SK-N-SH (cell line): ENCODE data around the gene PNKD. TPM values are rescaled to one million over a fixed set of nuclear protein-coding genes. Genes with fewer than 3 reads are reported as not detected.
A peak's percentile ranks its signal among the peaks of the same experiment; 100 is the strongest.

Source experiments
- CTCF ChIA-PET: fragments of 300-600, 350-600 bp; formaldehyde crosslinking; extraction: SDS; loops from one replicate; lab custom pipeline; 2021; lab: Yijun Ruan, JAX
- POLR2A ChIA-PET: fragments of 350-600 bp; sonication (Branson Sonifier 250); formaldehyde crosslinking; extraction: SDS; loops from one replicate; lab custom pipeline; 2020; ENCODE audit warnings: antibody characterized with exemption, inconsistent platforms; lab: Yijun Ruan, JAX
- DNase-seq: peaks from one replicate; pipeline ENCODE4 v3.0.0; 2012
- H2AFZ ChIP-seq: fragments of 200-600 bp; sonication (generic); 2 replicates; pipeline ENCODE4 v1.8.1; 2016; ENCODE audit warnings: antibody characterized with exemption, mild to moderate bottlenecking, low read depth
- H3F3A ChIP-seq: fragments of 200-600 bp; sonication (generic); replicated peaks from 2 replicates; pipeline ENCODE3; 2016; ENCODE audit warnings: antibody characterized with exemption, mild to moderate bottlenecking; ENCODE audit not compliant: insufficient read depth
- H3K27ac ChIP-seq, 2 experiments: fragments of 200-500 bp in 1 of 2; fragments of 200-600 bp in 1 of 2; sonication (Bioruptor generic) in 1 of 2; sonication (generic), shearing (Covaris generic) in 1 of 2; 2 replicates each; pipeline versions ENCODE4 v1.5.1 to v1.6.1; 2014 to 2016; ENCODE audit warnings: low read depth in 2 of 2, inconsistent platforms in 1 of 2, low read length in 1 of 2, mild to moderate bottlenecking in 1 of 2, mixed read lengths in 1 of 2
- H3K27me3 ChIP-seq: fragments of 200-600 bp; sonication (generic), shearing (Covaris generic); 2 replicates; pipeline ENCODE4 v1.6.1; 2016; ENCODE audit warnings: mixed run types; ENCODE audit not compliant: insufficient read depth
- H3K36me3 ChIP-seq, 2 experiments: fragments of 200-500 bp in 1 of 2; fragments of 200-600 bp in 1 of 2; sonication (Bioruptor generic) in 1 of 2; sonication (generic) in 1 of 2; replicated peaks in 1 of 2; 2 replicates each; pipeline versions ENCODE3 to v1.5.1; 2014 to 2016; ENCODE audit warnings: low read length in 1 of 2, mild to moderate bottlenecking in 1 of 2; ENCODE audit not compliant: insufficient read depth in 2 of 2, control insufficient read depth in 1 of 2
- H3K4me1 ChIP-seq, 2 experiments: fragments of 200-500 bp in 1 of 2; fragments of 200-600 bp in 1 of 2; sonication (Bioruptor generic) in 1 of 2; sonication (generic), shearing (Covaris generic) in 1 of 2; 2 replicates each; pipeline versions ENCODE4 v1.5.1 to v1.6.1; 2014 to 2016; ENCODE audit warnings: low read depth in 1 of 2, low read length in 1 of 2, mixed run types in 1 of 2; ENCODE audit not compliant: insufficient read depth in 2 of 2, control insufficient read depth in 1 of 2
- H3K4me2 ChIP-seq: fragments of 200-600 bp; sonication (generic), shearing (Covaris generic); 2 replicates; pipeline ENCODE4 v1.6.1; 2017; ENCODE audit warnings: mixed run types
- H3K4me3 ChIP-seq, 2 experiments: fragments of 200-500 bp in 1 of 2; fragments of 200-600 bp in 1 of 2; sonication (Bioruptor generic) in 1 of 2; sonication (generic), shearing (Covaris generic) in 1 of 2; 2 replicates each; pipeline versions ENCODE4 v1.5.1 to v1.8.1; 2014 to 2016; ENCODE audit warnings: low read depth in 2 of 2, inconsistent platforms in 1 of 2, low read length in 1 of 2, mild to moderate bottlenecking in 1 of 2, mixed read lengths in 1 of 2, moderate library complexity in 1 of 2
- H3K79me2 ChIP-seq: fragments of 200-600 bp; sonication (generic); 2 replicates; pipeline ENCODE4 v1.8.1; 2017; ENCODE audit warnings: mild to moderate bottlenecking; ENCODE audit not compliant: insufficient read depth
- H3K9ac ChIP-seq: fragments of 200-600 bp; sonication (generic); 2 replicates; pipeline ENCODE4 v1.6.1; 2017; ENCODE audit warnings: mixed run types
- H3K9me2 ChIP-seq: fragments of 200-600 bp; sonication (generic); 2 replicates; pipeline ENCODE4 v1.6.1; 2017; ENCODE audit warnings: mixed run types
- H3K9me3 ChIP-seq: fragments of 200-600 bp; sonication (generic); 2 replicates; pipeline ENCODE4 v1.6.1; 2017; ENCODE audit warnings: mixed run types, mild to moderate bottlenecking, moderate library complexity
- H4K20me1 ChIP-seq: fragments of 200-600 bp; sonication (generic); 2 replicates; pipeline ENCODE4 v1.6.1; 2017; ENCODE audit warnings: mild to moderate bottlenecking, mixed run types; ENCODE audit not compliant: insufficient read depth
- CTCF ChIP-seq: fragments of 200-600 bp; sonication (generic); IDR thresholded peaks from 2 replicates; pipeline ENCODE4 v1.6.1; 2017; ENCODE audit warnings: antibody characterized with exemption, mild to moderate bottlenecking, moderate library complexity
- ELF1 ChIP-seq: IDR thresholded peaks from 2 replicates; pipeline ENCODE4 v1.4.0; 2012
- EP300 ChIP-seq, 2 experiments: IDR thresholded peaks; 2 replicates each; pipeline versions ENCODE4 v1.4.0 to v1.6.1; 2012; ENCODE audit warnings: borderline replicate concordance in 1 of 2, low read depth in 1 of 2, low read length in 1 of 2
- EZH2phosphoT487 ChIP-seq: fragments of 200-600 bp; sonication (generic); IDR thresholded peaks from 2 replicates; pipeline ENCODE4 v1.6.1; 2017; ENCODE audit warnings: low read depth, mixed run types, mild to moderate bottlenecking, antibody characterized with exemption, moderate library complexity, borderline replicate concordance
- FOSL2 ChIP-seq: IDR thresholded peaks from 2 replicates; pipeline ENCODE4 v1.4.0; 2012; ENCODE audit warnings: low read depth, mild to moderate bottlenecking, moderate library complexity, borderline replicate concordance
- FOXM1 ChIP-seq: IDR thresholded peaks from 2 replicates; pipeline ENCODE4 v1.4.0; 2012; ENCODE audit warnings: low read depth, mild to moderate bottlenecking
- GABPA ChIP-seq: IDR thresholded peaks from 2 replicates; pipeline ENCODE4 v1.4.0; 2012; ENCODE audit warnings: low read depth, mild to moderate bottlenecking
- GATA2 ChIP-seq: sonication (generic); formaldehyde crosslinking; IDR thresholded peaks from 2 replicates; pipeline ENCODE4 v1.5.0; 2020; ENCODE audit warnings: mild to moderate bottlenecking, missing genetic modification reagents
- IRF3 ChIP-seq: fragments of 150-350 bp; IDR thresholded peaks from 2 replicates; pipeline ENCODE4 v1.6.1; 2016; ENCODE audit warnings: mild to moderate bottlenecking, low read depth, low read length
- JUND ChIP-seq: IDR thresholded peaks from 2 replicates; pipeline ENCODE4 v1.4.0; 2012
- MAX ChIP-seq: IDR thresholded peaks from 2 replicates; pipeline ENCODE4 v1.4.0; 2012; ENCODE audit warnings: low read depth
- MEF2A ChIP-seq: IDR thresholded peaks from 2 replicates; pipeline ENCODE4 v1.4.0; 2012; ENCODE audit warnings: low read depth, borderline replicate concordance
- MXI1 ChIP-seq: IDR thresholded peaks from 2 replicates; pipeline ENCODE4 v1.6.1; 2012; ENCODE audit warnings: mild to moderate bottlenecking, low read depth, low read length, improper control_type of control experiment
- NFIC ChIP-seq: IDR thresholded peaks from 2 replicates; pipeline ENCODE4 v1.4.0; 2012; ENCODE audit warnings: borderline replicate concordance
- PBX3 ChIP-seq: IDR thresholded peaks from 2 replicates; pipeline ENCODE4; 2012
- POLR2AphosphoS5 ChIP-seq: IDR thresholded peaks from 2 replicates; pipeline ENCODE4 v1.6.1; 2012; ENCODE audit warnings: low read depth, low read length
- RAD21 ChIP-seq: IDR thresholded peaks from 2 replicates; pipeline ENCODE4 v1.6.1; 2012; ENCODE audit warnings: mild to moderate bottlenecking, low read length
- RFX5 ChIP-seq: IDR thresholded peaks from 2 replicates; pipeline ENCODE4 v1.6.1; 2012; ENCODE audit warnings: mild to moderate bottlenecking, improper control_type of control experiment, low read length
- RXRA ChIP-seq: IDR thresholded peaks from 2 replicates; pipeline ENCODE4 v1.4.0; 2012; ENCODE audit warnings: low read depth, mild to moderate bottlenecking, borderline replicate concordance
- TAF1 ChIP-seq: IDR thresholded peaks from 2 replicates; pipeline ENCODE4 v1.6.1; 2012; ENCODE audit warnings: low read depth, mild to moderate bottlenecking, low read length, moderate library complexity, borderline replicate concordance
- USF2 ChIP-seq: fragments of 150-350 bp; IDR thresholded peaks from 2 replicates; pipeline ENCODE4 v1.6.1; 2017; ENCODE audit warnings: antibody characterized with exemption, low read length, low read depth, borderline replicate concordance
- YY1 ChIP-seq: IDR thresholded peaks from 2 replicates; pipeline ENCODE4 v1.4.0; 2012; ENCODE audit warnings: low read depth, mild to moderate bottlenecking
- WGBS: methylation state at CpG from one replicate; pipeline ENCODE4 v1.1.6; 2017; ENCODE audit warnings: low lambda C conversion rate; 5-methylcytosine and 5-hydroxymethylcytosine counted together
- polyA plus RNA-seq, 3 experiments: library from polyadenylated mRNA; depleted of rRNA; stranded (reverse); fragments of >200 nt; gene quantifications; 2 replicates each; pipeline ENCODE4 v1.2.3, GENCODE V29; 2012

PNKD gene
- polyA plus RNA-seq, 1 of the 3 experiments (the other 2 are of a cell fraction), result 101 TPM

GRCh38 chr2:218366621-218367414, 96.5 kb downstream of the PNKD start (continued):
- TF ChIP-seq CTCF, result no peak
- TF ChIP-seq YY1, result no peak
- no peak for TF ChIP-seq PBX3

- Histone ChIP-seq H2AFZ (no peak overlapping the region), H3F3A (no peaks in the 10 kb centered on the region), H3K4me1 (no peaks in the 10 kb centered on the region; a peak in 1 of 4 replicates), H4K20me1 (no peaks in the 10 kb centered on the region), H3K9ac (no peak overlapping the region), H3K27ac (no peak overlapping the region), H3K36me3 (no peaks in the 10 kb centered on the region), H3K9me2 (no peaks in the 10 kb centered on the region), H3K79me2 (no peaks in the 10 kb centered on the region), H3K4me2 (no peak overlapping the region), H3K9me3 (no peaks in the 10 kb centered on the region), H3K27me3 (no peaks in the 10 kb centered on the region), H3K4me3 (peak overlapping the region in 1 of 2 experiments; percentile 15; a peak in 1 of 4 replicates)
- 67% methylated on average over 45 of the region's 60 CpGs for WGBS
- ChIA-PET POLR2A (no interaction called here), CTCF (interaction anchor here (1.6 kb wide), 1 partner anchor 29 kb away, joined by 4 read pairs; no protein-coding TSS in a partner anchor)
- TF ChIP-seq GABPA (no peak), RFX5 (no peak), EZH2phosphoT487 (no peak), POLR2AphosphoS5 (no peak), FOXM1 (no peak), USF2 (no peak), FOSL2 (no peak), RXRA (no peak), RAD21 (no peak), MAX (no peak), JUND (no peak), IRF3 (no peak), EP300 (IDR thresholded peaks at IDR 0.05; ENCODE audit: borderline replicate concordance in 1 of 2, low read depth in 1 of 2, low read length in 1 of 2) (no peak), MEF2A (no peak), NFIC (no peak), GATA2 (CRISPR knock-in tag) (no peak), TAF1 (no peak), MXI1 (no peak), ELF1 (no peak)
- peak; percentile 84 for DNase-seq
These were observed 97.3 kb downstream of the PNKD start for GRCh38 chr2:218367415-218368149.
